Measurements from ENCODE around the gene PTPN1. TPM values are rescaled to one million over a fixed set of nuclear protein-coding genes. Genes with fewer than 3 reads are reported as not detected.

PTPN1 gene
- polyA plus RNA-seq, 5 donors, result 25.3 to 31.3 (median 29.3) TPM

DNA sequence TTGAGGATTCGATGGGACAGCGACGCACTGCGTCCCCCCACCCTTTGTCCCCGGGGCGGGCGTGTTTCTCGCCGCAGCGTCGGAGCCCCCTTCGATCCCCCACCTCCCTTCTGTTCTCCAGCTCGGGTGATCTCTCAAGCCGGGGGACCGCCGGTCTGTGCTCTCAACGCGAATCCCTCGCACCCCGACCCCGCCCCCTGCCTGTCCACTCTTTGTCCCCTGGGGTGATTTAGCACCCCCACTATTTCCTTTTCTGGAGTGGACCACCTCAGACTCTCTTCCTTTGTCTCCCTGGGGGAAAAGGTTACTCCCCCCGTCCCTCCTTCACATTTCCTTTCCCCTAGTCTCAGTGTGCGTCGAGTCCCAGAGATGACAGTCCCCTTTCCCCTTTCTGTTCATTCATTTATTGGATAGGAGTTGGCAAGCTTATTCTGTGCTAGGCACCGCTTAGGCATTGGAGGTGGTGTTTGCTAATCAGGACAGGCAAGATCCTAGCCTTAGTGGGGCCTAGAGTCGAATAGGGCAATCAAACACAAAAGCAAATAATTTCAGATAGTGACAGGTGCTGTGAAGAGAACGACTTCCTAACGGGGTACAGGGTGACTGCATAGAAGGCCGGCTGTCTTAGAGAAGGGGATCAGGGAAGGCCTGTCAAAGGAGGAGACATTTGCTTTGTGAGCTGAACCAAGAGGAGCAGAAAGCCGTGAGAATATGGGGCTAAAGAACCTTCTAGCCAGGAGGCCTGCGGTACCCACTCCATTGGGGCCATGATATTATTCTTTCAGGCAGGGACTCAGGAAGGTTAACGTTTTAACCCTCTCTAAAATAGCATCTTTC is 741 bp downstream of the PTPN1 start:
- DNase-seq, result no peak

- DNase-seq, result no peak
Measured at GRCh38 chr20:50512323-50512722, 2.1 kb downstream of the PTPN1 start.

DNA sequence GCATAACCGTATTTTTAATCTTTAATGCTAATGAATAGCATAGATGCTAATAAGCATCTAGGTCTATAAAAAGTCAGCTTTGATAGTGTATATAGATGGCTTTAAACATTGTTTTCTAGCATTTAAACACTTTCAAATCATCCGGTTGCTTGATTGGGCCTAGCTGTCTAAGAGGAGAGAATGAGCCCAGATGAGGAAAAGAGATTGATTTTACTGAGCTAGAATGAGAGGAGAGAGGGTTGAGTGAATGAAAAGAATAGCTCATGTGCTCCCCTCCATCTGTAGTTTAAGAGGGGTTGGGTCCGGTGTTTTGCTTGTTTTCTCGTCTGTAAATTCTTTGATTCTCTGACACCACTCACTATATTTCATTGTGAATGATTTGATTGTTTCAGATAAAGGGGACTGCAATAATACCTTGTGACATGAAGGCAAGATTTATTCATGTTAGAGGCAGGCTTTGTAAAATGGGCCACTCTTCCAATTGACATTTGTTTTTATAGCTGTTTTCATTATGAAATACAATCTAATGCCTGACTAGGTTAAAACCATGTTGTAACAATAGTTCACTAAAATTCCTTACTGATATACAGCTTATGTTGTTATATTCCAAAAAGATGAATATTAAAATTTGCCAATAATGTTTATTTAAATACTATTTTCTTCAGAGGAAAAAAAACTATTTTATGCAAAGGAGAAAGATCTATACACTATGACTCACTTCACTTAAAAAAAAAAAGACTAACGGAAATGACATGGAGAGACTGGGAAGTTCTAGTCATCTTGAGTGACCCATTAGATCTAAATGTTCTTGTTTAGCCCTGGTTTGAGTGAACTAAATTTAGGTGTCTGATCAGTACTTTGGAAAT is 3.2 kb downstream of the PTPN1 start:
- DNase-seq, result no peak

GRCh38 chr20:50514035-50514337 is 3.8 kb downstream of the PTPN1 start:
- no peak for DNase-seq

GRCh38 chr20:50514750-50515149 is 4.6 kb downstream of the PTPN1 start:
- no peak for DNase-seq

DNA sequence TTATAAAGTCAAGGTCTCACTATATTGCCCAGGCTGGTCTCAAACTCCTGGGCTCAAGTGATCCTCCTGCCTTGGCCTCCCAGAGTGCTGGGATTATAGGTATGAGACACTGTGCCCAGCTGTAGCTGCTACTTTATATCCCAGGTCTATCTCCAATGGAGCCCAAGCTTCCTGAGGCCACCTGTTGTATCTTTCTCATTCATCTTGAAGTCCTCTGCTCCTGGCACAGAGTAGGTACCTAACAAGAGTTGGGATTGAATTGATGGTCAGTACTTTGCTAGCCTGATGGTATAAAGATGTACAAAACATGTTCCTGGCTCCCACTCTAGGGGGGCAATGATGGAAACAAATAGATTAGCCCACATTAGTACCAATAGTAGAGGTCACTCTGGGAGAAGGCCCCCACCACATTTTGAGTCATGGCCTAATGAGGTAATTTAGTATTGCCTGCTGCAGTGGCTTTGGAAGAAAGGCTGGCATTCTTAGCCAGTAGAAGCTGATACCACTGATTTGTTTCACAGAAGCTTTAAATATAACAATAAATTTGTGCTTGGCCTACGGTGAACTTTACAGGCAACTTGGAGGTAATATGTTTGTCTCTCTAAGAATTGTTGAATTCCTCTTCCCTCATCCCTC is 5.4 kb downstream of the PTPN1 start:
- no peak for DNase-seq

DNA sequence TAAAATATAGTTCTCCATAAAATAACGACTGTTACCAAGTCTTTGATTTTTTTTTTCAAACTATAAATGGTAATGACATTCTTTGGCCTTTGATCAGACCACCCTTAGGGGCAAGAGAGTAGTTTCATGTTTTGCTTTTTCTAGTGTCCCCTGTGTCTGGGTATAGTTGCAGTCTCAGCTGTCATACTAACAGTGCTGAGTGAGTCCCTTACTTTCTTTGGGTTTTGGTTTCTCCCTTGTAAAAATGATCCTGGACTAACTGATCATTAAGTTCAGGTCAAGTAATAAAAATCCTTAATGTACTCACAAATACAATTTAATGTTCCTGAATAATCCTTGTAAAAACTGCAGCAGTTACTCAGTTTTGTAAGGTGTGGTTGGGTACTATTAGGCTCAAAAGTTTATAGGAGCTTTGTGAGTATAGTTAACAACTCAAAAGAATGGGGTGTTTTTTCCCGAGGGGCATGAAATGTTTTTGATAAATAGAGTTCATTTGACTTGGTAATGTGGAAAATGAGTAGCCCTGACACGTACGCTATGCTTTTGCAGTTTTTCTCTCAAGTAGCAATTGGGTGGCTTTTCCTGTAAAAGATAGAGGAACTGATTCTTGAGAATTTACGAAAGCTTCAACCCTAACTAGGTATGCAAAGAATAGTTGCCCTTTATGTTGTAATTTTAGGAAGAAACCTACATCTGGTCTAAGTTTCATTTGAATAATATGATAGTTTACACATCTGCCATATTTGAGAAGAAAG is 6.2 kb downstream of the PTPN1 start:
- no peak for DNase-seq

DNA sequence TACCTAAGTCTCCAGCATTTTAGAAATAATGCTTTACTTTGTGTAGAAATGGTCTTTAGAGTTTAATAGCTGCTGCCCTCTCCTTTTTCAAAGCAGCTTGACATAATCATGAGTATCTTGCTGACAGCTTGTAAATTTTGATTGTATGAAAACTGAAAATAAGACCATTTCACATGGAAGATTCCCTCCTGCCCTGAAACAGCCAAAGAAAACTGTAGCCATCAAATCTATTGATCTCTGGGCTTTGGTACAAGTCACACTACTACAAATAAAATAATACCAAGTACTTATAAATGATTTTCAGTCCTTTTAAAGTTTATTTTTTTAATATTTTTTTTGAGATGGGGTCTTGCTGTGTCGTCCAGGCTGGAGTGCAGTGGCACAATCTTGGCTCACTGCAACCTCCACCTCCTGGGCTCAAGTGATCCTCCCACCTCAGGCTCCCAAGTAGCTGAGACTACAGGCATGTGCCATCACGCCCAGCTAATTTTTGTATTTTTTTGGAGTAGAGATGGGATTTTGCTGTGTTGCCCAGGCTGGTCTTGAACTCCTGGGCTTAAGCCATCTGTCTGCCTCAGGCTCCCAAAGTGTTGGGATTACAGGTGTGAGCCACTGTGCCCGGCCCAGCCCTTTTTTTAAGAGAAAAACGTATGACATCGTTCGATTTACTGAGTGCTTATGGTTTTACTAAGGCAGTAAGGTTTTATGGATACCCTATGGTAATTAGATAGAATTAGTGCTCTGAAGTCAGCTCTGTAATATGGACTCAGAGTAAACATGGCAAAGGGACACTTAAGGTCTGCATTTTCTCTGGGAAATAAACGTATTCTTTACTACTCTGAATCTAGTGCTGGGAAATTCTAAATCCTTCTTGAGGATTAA is 7.0 kb downstream of the PTPN1 start:
- no peak for DNase-seq

GRCh38 chr20:50517817-50518154 is 7.6 kb downstream of the PTPN1 start:
- no peak for DNase-seq

- DNase-seq, result no peak
Measured at GRCh38 chr20:50518270-50518721, 8.1 kb downstream of the PTPN1 start.

DNA sequence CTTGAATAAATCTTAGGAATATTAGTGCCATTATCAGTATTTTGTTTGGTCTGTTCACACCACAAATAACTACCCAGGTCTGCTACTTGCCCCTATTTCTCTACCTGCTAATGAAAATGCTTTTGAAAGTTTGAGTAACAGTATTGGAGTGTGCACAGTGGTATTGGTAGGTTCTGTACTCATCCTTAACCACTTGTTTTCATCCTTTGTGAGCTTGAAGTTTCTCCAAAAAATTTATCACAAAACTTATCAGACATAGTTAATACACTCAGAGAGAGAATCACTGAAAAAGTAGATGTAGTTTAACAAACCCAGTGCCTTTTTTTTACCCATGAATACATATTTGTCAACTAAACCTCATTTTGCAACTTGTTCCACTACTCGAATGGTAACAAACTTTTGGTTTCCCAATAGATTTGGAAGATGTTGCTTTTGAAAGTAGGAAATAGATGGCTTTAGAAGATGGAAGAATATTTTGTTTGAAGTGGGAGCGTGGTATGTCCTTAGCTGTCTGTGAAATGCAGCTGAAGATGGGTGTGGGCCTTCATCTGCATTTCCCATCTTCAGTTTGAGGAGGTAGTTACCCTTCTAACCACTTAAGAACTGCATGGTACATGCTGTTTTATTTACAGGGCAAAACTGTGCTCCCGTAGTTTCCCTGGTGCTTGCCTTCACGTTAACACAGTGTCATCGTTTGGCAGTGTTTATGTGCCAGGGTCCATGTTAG is 9.0 kb downstream of the PTPN1 start:
- no peak for DNase-seq

GRCh38 chr20:50520222-50520880 is 10.2 kb downstream of the PTPN1 start:
- no peak for DNase-seq

DNA sequence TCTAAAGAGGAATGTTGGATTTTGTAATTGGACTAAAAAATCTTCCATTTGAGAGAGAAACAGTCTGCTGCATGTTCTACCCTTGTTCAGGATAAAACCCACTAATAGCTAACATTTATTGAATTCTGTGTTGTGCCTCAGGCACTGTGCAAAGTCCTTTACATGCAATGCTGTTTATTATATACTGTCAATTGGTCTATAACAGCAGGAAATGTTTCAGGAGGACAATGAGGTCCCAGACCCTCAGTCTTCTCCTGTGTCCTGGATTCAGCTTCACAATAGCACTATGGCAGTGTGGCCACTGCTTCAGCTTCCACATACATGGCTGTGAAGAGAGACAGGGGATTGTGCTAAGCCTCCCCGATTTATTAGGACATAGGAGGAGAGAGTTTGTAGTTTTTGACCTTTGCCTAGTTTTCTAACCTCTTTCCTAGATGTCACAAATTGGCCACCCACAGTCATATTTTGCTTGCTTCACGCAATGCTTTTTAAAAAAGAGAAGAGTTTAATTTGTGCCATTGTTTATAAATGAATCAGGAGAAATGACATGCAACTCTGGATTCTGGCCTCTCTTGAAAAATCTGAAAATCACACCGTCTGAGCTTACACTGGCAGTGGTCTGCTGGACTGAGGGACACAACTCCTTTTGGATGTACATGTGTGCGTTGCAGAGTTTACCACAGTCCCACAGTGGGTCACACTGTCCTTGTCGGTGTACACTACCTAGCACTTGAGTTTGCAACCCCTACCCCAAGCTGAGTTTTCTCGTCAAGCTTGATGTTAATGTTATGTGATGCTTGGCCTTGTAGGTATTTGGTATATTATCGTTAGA is 11.3 kb downstream of the PTPN1 start:
- DNase-seq, result no peak

DNA sequence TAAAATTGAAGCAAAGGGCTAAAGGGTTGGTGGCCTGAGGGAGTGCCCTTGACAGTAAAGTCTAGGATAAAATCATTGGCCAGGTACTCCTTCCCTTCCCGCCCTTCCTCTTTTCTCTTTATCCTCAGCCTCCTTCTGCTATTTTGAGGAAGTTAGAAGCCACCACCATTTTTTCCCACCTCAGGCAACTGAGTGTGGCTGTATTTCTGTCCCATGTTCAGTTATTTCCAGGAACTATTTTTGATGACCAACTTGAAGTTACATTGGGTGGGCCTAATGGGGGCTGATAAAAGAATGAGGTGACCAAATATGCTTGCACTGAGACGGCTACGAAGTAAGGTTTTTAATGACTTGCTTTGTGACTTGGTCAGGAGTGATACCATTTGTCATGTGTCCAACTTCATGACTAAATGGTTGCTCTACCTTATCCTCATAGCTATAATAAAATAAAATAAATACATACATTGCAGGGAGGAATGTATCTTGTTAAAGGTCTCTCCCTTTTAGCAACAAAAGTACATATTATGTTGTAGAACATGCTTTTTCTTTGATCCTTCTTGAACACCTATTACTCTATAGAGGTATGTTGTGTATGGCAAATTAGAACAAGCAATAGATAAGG is 12.0 kb downstream of the PTPN1 start:
- DNase-seq, result no peak

GRCh38 chr20:50523552-50524167 is 13.5 kb downstream of the PTPN1 start:
- DNase-seq, result no peak

DNA sequence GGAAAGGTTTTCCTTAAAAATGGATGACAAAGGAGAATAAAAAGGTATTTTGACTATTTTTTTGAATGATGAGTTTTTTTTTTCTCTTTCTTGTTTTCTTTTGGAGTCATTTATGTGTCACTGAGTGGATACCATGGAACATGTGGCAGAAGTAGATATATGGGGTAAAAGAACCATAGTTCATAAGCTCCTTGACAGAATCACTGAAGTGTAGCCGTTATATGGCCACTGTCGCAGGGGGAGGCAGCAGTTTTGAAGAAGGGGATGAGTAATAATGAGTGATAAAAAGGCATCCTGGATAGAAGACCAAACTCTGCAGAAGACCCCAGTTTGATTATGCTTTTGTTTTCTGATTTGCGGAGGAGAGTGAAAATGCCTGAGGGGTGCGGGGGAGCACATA is 15.5 kb downstream of the PTPN1 start:
- DNase-seq, result no peak

- DNase-seq, result no peak
Measured at GRCh38 chr20:50526403-50526989, 16.3 kb downstream of the PTPN1 start.

Data from right lung (tissue), 5 donors.